KMS-11 (cell line): ENCODE measurements around the gene HECA.

Experiments used
- H2AFZ ChIP-seq: fragments of 200-600 bp; sonication (generic); 2 replicates; pipeline ENCODE4 v1.6.1; 2016; ENCODE audit warnings: antibody characterized with exemption, mixed run types, low read depth
- H3K27ac ChIP-seq: fragments of 200-600 bp; sonication (generic); 2 replicates; pipeline ENCODE4 v1.6.1; 2016; ENCODE audit warnings: mild to moderate bottlenecking, mixed run types
- H3K27me3 ChIP-seq: fragments of 200-600 bp; sonication (generic); 2 replicates; pipeline ENCODE4 v1.6.1; 2017; ENCODE audit warnings: mild to moderate bottlenecking, low read depth, mixed run types, moderate library complexity; ENCODE audit not compliant: insufficient read depth
- H3K36me3 ChIP-seq: fragments of 200-600 bp; sonication (generic); 2 replicates; pipeline ENCODE4 v1.6.1; 2017; ENCODE audit warnings: mild to moderate bottlenecking, mixed run types; ENCODE audit not compliant: insufficient read depth
- H3K4me1 ChIP-seq: fragments of 200-600 bp; sonication (generic); 2 replicates; pipeline ENCODE4 v1.6.1; 2016; ENCODE audit warnings: mild to moderate bottlenecking, low read depth, mixed run types; ENCODE audit not compliant: poor library complexity, severe bottlenecking
- H3K4me2 ChIP-seq: fragments of 200-600 bp; sonication (generic); 2 replicates; pipeline ENCODE4 v1.7.0; 2016; ENCODE audit warnings: mild to moderate bottlenecking, mixed run types
- H3K4me3 ChIP-seq: fragments of 200-600 bp; sonication (generic); IDR thresholded peaks from 2 replicates; pipeline ENCODE4 v1.6.1; 2017; ENCODE audit warnings: low read depth, low read length, mixed read lengths; ENCODE audit not compliant: insufficient read depth
- H3K79me2 ChIP-seq: fragments of 200-600 bp; sonication (generic); 2 replicates; pipeline ENCODE4 v1.6.1; 2016; ENCODE audit warnings: low read depth, mixed run types; ENCODE audit not compliant: insufficient read depth
- H3K9ac ChIP-seq: fragments of 200-600 bp; sonication (generic); 2 replicates; pipeline ENCODE4 v1.6.1; 2016; ENCODE audit warnings: mild to moderate bottlenecking, mixed run types
- H4K20me1 ChIP-seq: fragments of 200-600 bp; sonication (generic); 2 replicates; pipeline ENCODE4 v1.6.1; 2016; ENCODE audit warnings: mild to moderate bottlenecking, mixed run types; ENCODE audit not compliant: insufficient read depth
- CTCF ChIP-seq: fragments of 200-600 bp; sonication (generic); conservative IDR thresholded peaks from 2 replicates; pipeline ENCODE4 v1.6.1; 2017; ENCODE audit warnings: low read depth, mild to moderate bottlenecking, antibody characterized with exemption, low read length, moderate library complexity, mixed read lengths

Gene HECA

DNA sequence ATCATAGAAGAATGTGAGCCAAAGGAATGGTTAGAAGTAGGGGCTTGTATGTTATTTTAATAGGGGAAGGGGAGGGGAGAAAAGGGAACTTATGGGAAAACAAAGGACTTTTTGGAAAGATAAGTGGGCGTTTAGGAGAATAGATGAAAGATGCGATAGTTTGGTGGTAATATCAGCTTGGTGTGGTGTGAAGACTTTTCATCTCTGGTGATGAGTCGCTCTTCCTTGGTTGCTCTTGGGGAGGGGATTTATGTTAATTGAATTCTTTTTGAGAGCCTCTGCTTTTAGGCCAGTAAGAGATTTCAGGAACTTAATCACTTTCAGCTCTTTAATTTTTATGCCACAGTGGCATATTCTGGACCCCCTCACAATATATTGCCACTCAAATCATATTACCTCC is 10.8 kb downstream of the HECA start:
- Histone ChIP-seq H3K4me3 (no peak overlapping the region), H3K27me3 (no peaks in the 10 kb centered on the region), H3K36me3 (no peaks in the 10 kb centered on the region), H2AFZ (no peak overlapping the region), H3K27ac (no peak overlapping the region), H3K4me2 (no peak overlapping the region), H4K20me1 (no peaks in the 10 kb centered on the region), H3K4me1 (peaks cover 7% of the 10 kb centered on the region), H3K9ac (no peak overlapping the region), H3K79me2 (peaks cover 24% of the 10 kb centered on the region; the same call in 1 of the 2 replicates)
- no peak for TF ChIP-seq CTCF

GRCh38 chr6:139146317-139146726 is 11.4 kb downstream of the HECA start:
- Histone ChIP-seq H3K4me2 (no peak overlapping the region), H3K27ac (no peak overlapping the region), H3K9ac (no peak overlapping the region), H3K27me3 (no peaks in the 10 kb centered on the region), H4K20me1 (no peaks in the 10 kb centered on the region), H3K36me3 (no peaks in the 10 kb centered on the region), H3K79me2 (peaks cover 28% of the 10 kb centered on the region; the same call in 1 of the 2 replicates), H2AFZ (no peak overlapping the region), H3K4me3 (no peak overlapping the region), H3K4me1 (peaks cover 7% of the 10 kb centered on the region)
- TF ChIP-seq CTCF, result no peak

- no peak overlapping the region for H3K27ac ChIP-seq
- no peaks in the 10 kb centered on the region for H3K27me3 ChIP-seq
- H3K4me2 ChIP-seq, result no peak overlapping the region
- no peak for TF ChIP-seq CTCF
- H3K4me1 ChIP-seq, result peaks cover 7% of the 10 kb centered on the region
- H3K9ac ChIP-seq, result no peak overlapping the region
- no peak overlapping the region for H3K4me3 ChIP-seq
- H3K36me3 ChIP-seq, result no peaks in the 10 kb centered on the region
- no peak overlapping the region for H2AFZ ChIP-seq
- H3K79me2 ChIP-seq, result peaks cover 23% of the 10 kb centered on the region; the same call in 1 of the 2 replicates
- H4K20me1 ChIP-seq, result no peaks in the 10 kb centered on the region
Observed at GRCh38 chr6:139147628-139148027, 12.7 kb downstream of the HECA start.

- Histone ChIP-seq H3K27me3 (no peaks in the 10 kb centered on the region), H3K36me3 (no peaks in the 10 kb centered on the region), H3K4me2 (no peak overlapping the region), H4K20me1 (no peaks in the 10 kb centered on the region), H3K9ac (no peak overlapping the region), H3K79me2 (peaks cover 16% of the 10 kb centered on the region; the same call in 1 of the 2 replicates), H2AFZ (no peak overlapping the region), H3K4me1 (peaks cover 7% of the 10 kb centered on the region), H3K4me3 (no peak overlapping the region), H3K27ac (no peak overlapping the region)
- TF ChIP-seq CTCF, result no peak
Observed at GRCh38 chr6:139148557-139149235, 13.8 kb downstream of the HECA start.
